LNCAP (cell line): ENCODE results near the gene HEBP2.

Experiments used
- CTCF ChIP-seq: fragments of 450-650 bp; IDR thresholded peaks from 2 replicates; pipeline ENCODE4 v1.5.1; 2017; ENCODE audit warnings: mild to moderate bottlenecking

HEBP2 gene

GRCh38 chr6:138468320-138469015, 64.4 kb downstream of the HEBP2 start:
- no peak for TF ChIP-seq CTCF
